GM12878 (cell line): ENCODE results near the gene WNK1. TPM values are rescaled to one million over a fixed set of nuclear protein-coding genes. Genes with fewer than 3 reads are reported as not detected.

Source experiments
- ATAC-seq: fragments of 200-7000 bp; cut with Tn5 transposase; 3 replicates; pipeline ENCODE4 v1.9.1; 2020; ENCODE audit warnings: mild to moderate bottlenecking, moderate library complexity
- BruUV-seq: library from RNA; stranded (reverse); fragments of 400-500 nt; replicated peaks from 2 replicates; lab custom pipeline; 2021; lab: Mats Ljungman, UMichigan
- CTCF ChIA-PET: fragments of 300-600 bp; sonication (Branson Sonifier 250); formaldehyde crosslinking; extraction: SDS; loops from one replicate; lab custom pipeline; 2021; ENCODE audit warnings: inconsistent platforms; lab: Yijun Ruan, JAX
- POLR2A ChIA-PET: fragments of 350-600 bp; formaldehyde crosslinking; extraction: SDS; loops from one replicate; lab custom pipeline; 2021; ENCODE audit warnings: inconsistent platforms; lab: Charles Lee
- RAD21 ChIA-PET: fragments of 300-600 bp; sonication (Branson Sonifier 250); formaldehyde crosslinking; loops from one replicate; lab custom pipeline; 2023; ENCODE audit warnings: antibody characterized with exemption; ENCODE audit not compliant: unreplicated experiment; lab: Charles Lee
- SMC1A ChIA-PET: fragments of 300-600 bp; sonication (Branson Sonifier 250); formaldehyde crosslinking; loops from one replicate; lab custom pipeline; 2023; ENCODE audit not compliant: unreplicated experiment, uncharacterized antibody; lab: Charles Lee
- DNase-seq: peaks from one replicate; pipeline ENCODE4 v3.0.0-alpha.2; 2011; ENCODE audit warnings: low read depth, low spot score
- FAIRE-seq: peaks from 3 replicates; lab custom pipeline; 2011; peaks lifted over from hg19 to GRCh38; lab: Jason Lieb, UNC
- H2AFZ ChIP-seq: 2 replicates; pipeline ENCODE4 v1.6.0; 2011; ENCODE audit warnings: low read depth, low read length, control low read depth; ENCODE audit not compliant: control insufficient read depth
- H3K27ac ChIP-seq: 2 replicates; pipeline ENCODE4 v1.5.1; 2011; ENCODE audit warnings: control low read depth; ENCODE audit not compliant: control insufficient read depth, insufficient read depth
- H3K27me3 ChIP-seq, 2 experiments: replicated peaks in 1 of 2; 2 replicates each; pipeline versions ENCODE4 v1.6.0 to v1.6.1; 2011; ENCODE audit warnings: low read length in 1 of 2; ENCODE audit not compliant: control insufficient read depth in 2 of 2, insufficient read depth in 2 of 2
- H3K36me3 ChIP-seq, 2 experiments: 2 replicates each; pipeline ENCODE4 v1.5.1; 2011; ENCODE audit warnings: low read length in 1 of 2; ENCODE audit not compliant: control insufficient read depth in 2 of 2, insufficient read depth in 2 of 2
- H3K4me1 ChIP-seq: 2 replicates; pipeline ENCODE4 v1.6.1; 2011; ENCODE audit warnings: mild to moderate bottlenecking, low read length, moderate library complexity, mixed read lengths; ENCODE audit not compliant: control insufficient read depth, insufficient read depth
- H3K4me2 ChIP-seq: 2 replicates; pipeline ENCODE4 v1.6.0; 2011; ENCODE audit warnings: control low read depth; ENCODE audit not compliant: control insufficient read depth, insufficient read depth
- H3K4me3 ChIP-seq: fragments of 200-600 bp; sonication (generic); 2 replicates; pipeline ENCODE4 v1.5.1; 2016
- H3K79me2 ChIP-seq: 2 replicates; pipeline ENCODE4 v1.6.0; 2011; ENCODE audit warnings: low read length; ENCODE audit not compliant: control insufficient read depth, insufficient read depth
- H3K9ac ChIP-seq: 2 replicates; pipeline ENCODE4 v1.8.0; 2011; ENCODE audit warnings: low read length, control low read depth, mixed read lengths; ENCODE audit not compliant: control insufficient read depth, insufficient read depth
- H3K9me3 ChIP-seq: replicated peaks from 3 replicates; pipeline ENCODE4 v1.5.1; 2011; ENCODE audit warnings: mild to moderate bottlenecking, low read length; ENCODE audit not compliant: control insufficient read depth, insufficient read depth
- H4K20me1 ChIP-seq: 2 replicates; pipeline ENCODE4 v1.6.0; 2011; ENCODE audit not compliant: control insufficient read depth, insufficient read depth
- ASH2L ChIP-seq: fragments of 300-600, 200-600 bp; sonication (generic); IDR thresholded peaks from 2 replicates; pipeline ENCODE4 v1.6.1; 2017; ENCODE audit warnings: low read depth, mild to moderate bottlenecking, borderline replicate concordance
- BCL11A ChIP-seq: IDR thresholded peaks from 2 replicates; pipeline ENCODE4 v1.6.1; 2011; ENCODE audit warnings: low read depth, low read length
- CEBPB ChIP-seq, 2 experiments: fragments of 150-350 bp in 1 of 2; IDR thresholded peaks; 2 replicates each; pipeline ENCODE4 v1.6.1; 2012 to 2014; ENCODE audit warnings: low read depth in 2 of 2, low read length in 2 of 2, borderline replicate concordance in 1 of 2, inconsistent platforms in 1 of 2
- CHD2 ChIP-seq: IDR thresholded peaks from 2 replicates; pipeline ENCODE4 v1.6.1; 2011; ENCODE audit warnings: low read depth, low read length, improper control_type of control experiment, borderline replicate concordance
- DPF2 ChIP-seq: fragments of 450-650 bp; IDR thresholded peaks from 2 replicates; pipeline ENCODE4 v1.6.1; 2017; ENCODE audit warnings: mild to moderate bottlenecking
- EP300 ChIP-seq, 2 experiments: fragments of 150-350 bp in 1 of 2; IDR thresholded peaks; 2 replicates each; pipeline ENCODE4 v1.6.1; 2011 to 2012; ENCODE audit warnings: low read depth in 2 of 2, low read length in 2 of 2, borderline replicate concordance in 1 of 2, improper control_type of control experiment in 1 of 2, inconsistent platforms in 1 of 2; ENCODE audit not compliant: control insufficient read depth in 1 of 2
- ESRRA ChIP-seq: IDR thresholded peaks from 2 replicates; pipeline ENCODE4 v1.6.1; 2012; ENCODE audit warnings: mild to moderate bottlenecking, low read length, improper control_type of control experiment
- HDAC6 ChIP-seq: fragments of 200-600 bp; sonication (generic); IDR thresholded peaks from one replicate; pipeline ENCODE4 v1.8.0; 2017; ENCODE audit warnings: antibody characterized with exemption; ENCODE audit not compliant: unreplicated experiment
- KLF5 ChIP-seq: fragments of 450-650 bp; IDR thresholded peaks from 2 replicates; pipeline ENCODE4 v1.6.1; 2014; ENCODE audit warnings: mild to moderate bottlenecking; ENCODE audit not compliant: partially characterized antibody
- PML ChIP-seq: IDR thresholded peaks from 2 replicates; pipeline ENCODE4 v1.6.1; 2012; ENCODE audit warnings: low read length, inconsistent platforms
- SMC3 ChIP-seq: IDR thresholded peaks from 2 replicates; pipeline ENCODE4 v1.6.1; 2011; ENCODE audit warnings: low read length, improper control_type of control experiment, borderline replicate concordance
- SPI1 ChIP-seq: IDR thresholded peaks from 2 replicates; pipeline ENCODE4 v1.6.1; 2011; ENCODE audit warnings: low read depth, mild to moderate bottlenecking, low read length, moderate library complexity, borderline replicate concordance; ENCODE audit not compliant: insufficient read depth
- TAF1 ChIP-seq: IDR thresholded peaks from 2 replicates; pipeline ENCODE4 v1.6.1; 2011; ENCODE audit warnings: mild to moderate bottlenecking, low read depth, low read length, borderline replicate concordance
- TARDBP ChIP-seq: IDR thresholded peaks from 2 replicates; pipeline ENCODE4 v1.6.1; 2016; ENCODE audit warnings: borderline replicate concordance
- WGBS: methylation state at CpG from one replicate; pipeline ENCODE4 v1.1.6; 2016; ENCODE audit warnings: low lambda C conversion rate; ENCODE audit not compliant: insufficient replicate concordance, insufficient coverage; ENCODE audit errors: missing lambda C conversion rate; 5-methylcytosine and 5-hydroxymethylcytosine counted together
- in situ Hi-C: fragments of 300-500 bp; cut with MboI; formaldehyde crosslinking; loops from 9 replicates; pipeline ENCODE4 v1.14.3; 2018; ENCODE audit warnings: mixed read lengths
- intact Hi-C: fragments of 100-400 bp; cut with micrococcal nuclease; formaldehyde crosslinking; loops from one replicate; pipeline ENCODE4 v1.14.2; 2022; ENCODE audit not compliant: unreplicated experiment
- polyA plus RNA-seq, 11 experiments: library from polyadenylated mRNA; depleted of rRNA in 4 of 11; unstranded in 6 of 11; stranded (reverse) in 5 of 11; fragments of >200 nt; fragmentation: Nextera tagmentation in 4 of 11; fragmentation: Illumina TruSeq in 1 of 11; extraction: Ambion mirVana in 4 of 11; extraction: Trizol in 1 of 11; gene quantifications; 1 replicate in 1 of 11; 2 replicates in 10 of 11; pipeline versions ENCODE4 v1.2.1 to v1.2.3, GENCODE V29; 2011 to 2016; ENCODE audit warnings: inconsistent platforms in 2 of 11, missing spikeins in 2 of 11, low read depth in 1 of 11
- total RNA-seq, 4 experiments: library from RNA; depleted of rRNA in 3 of 4; stranded (reverse); fragments of >200 nt in 3 of 4; fragmentation: Illumina TruSeq in 1 of 4; extraction: Trizol in 1 of 4; gene quantifications; 2 replicates each; pipeline versions ENCODE4 v1.2.1 to v1.2.3, GENCODE V29; 2013 to 2021
- TF ChIP-seq, protein P1 (sequence below): IDR thresholded peaks from 2 replicates; pipeline ENCODE4 v1.6.1; 2011; ENCODE audit warnings: borderline replicate concordance, low read depth, mild to moderate bottlenecking, moderate library complexity, mixed read lengths, low read length; ENCODE audit not compliant: insufficient read depth; ENCODE audit errors: extremely low read length
- TF ChIP-seq, protein P2 (sequence below): fragments of 450-650 bp; IDR thresholded peaks from 2 replicates; pipeline ENCODE4 v1.6.1; 2017; ENCODE audit warnings: mild to moderate bottlenecking
- TF ChIP-seq, protein P3 (sequence below): IDR thresholded peaks from 2 replicates; pipeline ENCODE4 v1.6.1; 2012; ENCODE audit warnings: low read depth, low read length, improper control_type of control experiment
- TF ChIP-seq, protein P4 (sequence below): IDR thresholded peaks from 2 replicates; pipeline ENCODE4 v1.6.1; 2011; ENCODE audit warnings: low read depth, mild to moderate bottlenecking, low read length, moderate library complexity, borderline replicate concordance; ENCODE audit errors: extremely low read depth

WNK1 gene
- total and polyA plus RNA-seq, 10 of the 15 experiments (the other 5 are each of a cell fraction or from before 2014, with no cell fraction given) = 9.6 to 151 (median 86.6) TPM

DNA sequence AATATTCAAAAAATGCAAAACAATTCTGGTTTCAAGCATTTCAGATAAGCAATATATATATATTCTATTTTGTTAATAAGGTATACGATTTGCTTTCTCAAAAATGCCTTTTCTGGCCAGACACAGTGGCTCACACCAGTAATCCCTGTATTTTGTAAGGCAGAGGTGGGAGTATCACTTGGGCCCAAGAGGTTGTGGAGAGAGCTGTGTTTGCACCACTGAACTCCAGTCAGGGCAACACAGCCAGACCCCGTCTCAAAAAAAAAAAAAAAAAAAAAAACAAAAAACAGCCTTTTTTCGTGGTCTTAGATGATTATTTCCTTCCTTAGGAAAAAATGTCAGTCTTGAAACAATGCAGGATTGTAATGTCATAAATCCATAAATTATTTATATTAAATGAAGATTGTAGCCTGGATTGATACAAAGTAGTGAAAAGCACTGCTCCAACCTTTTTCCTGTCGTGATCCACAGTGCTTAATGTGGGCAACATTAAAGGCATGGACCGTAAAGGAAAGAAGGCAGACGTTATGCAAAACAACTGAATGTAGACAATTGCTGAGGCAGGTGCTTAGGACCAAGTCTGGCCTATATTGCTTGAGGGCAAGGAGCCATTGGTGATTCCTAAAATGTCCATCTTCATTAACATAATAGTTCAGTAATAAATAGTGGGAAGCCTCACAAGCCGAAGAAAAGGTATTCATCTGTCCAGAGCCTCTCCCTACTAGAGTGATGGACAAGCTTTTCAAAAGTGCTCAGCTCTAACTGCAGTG lies 160.3 kb downstream of the WNK1 start:
- Histone ChIP-seq H3K9me3 (no peaks in the 10 kb centered on the region), H3K4me3 (no peak overlapping the region), H3K79me2 (no peaks in the 10 kb centered on the region), H3K4me2 (no peak overlapping the region), H3K36me3 (peaks cover 18 to 54% of the 10 kb centered on the region in 2 experiments), H3K27ac (no peak overlapping the region), H4K20me1 (no peaks in the 10 kb centered on the region)
- no peak for FAIRE-seq
- ATAC-seq = no peak
- POLR2A ChIA-PET = interaction anchor here (0.6 to 1.0 kb wide), 2 partner anchors 16 to 324 kb away, joined by 4 to 7 read pairs; no protein-coding TSS in a partner anchor
- in situ Hi-C loops = no loop called here
- WGBS = 77% methylated on average over 7 of the region's 7 CpGs
- DNase-seq = no peak
- RAD21 ChIA-PET = no interaction called here
- SMC1A ChIA-PET = interaction anchor here (0.7 to 1.3 kb wide), 6 partner anchors 8 to 334 kb away, joined by 3 to 4 read pairs (median 3); no protein-coding TSS in a partner anchor
- TF ChIP-seq, protein P1, sequence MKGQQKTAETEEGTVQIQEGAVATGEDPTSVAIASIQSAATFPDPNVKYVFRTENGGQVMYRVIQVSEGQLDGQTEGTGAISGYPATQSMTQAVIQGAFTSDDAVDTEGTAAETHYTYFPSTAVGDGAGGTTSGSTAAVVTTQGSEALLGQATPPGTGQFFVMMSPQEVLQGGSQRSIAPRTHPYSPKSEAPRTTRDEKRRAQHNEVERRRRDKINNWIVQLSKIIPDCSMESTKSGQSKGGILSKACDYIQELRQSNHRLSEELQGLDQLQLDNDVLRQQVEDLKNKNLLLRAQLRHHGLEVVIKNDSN = no peak
- no peak for TF ChIP-seq SMC3
- no peak for TF ChIP-seq CHD2
- TF ChIP-seq PML = no peak
- no peak for TF ChIP-seq BCL11A
- no peak for TF ChIP-seq TAF1
- TF ChIP-seq DPF2 = no peak
- TF ChIP-seq CEBPB (IDR thresholded peaks at IDR 0.05; ENCODE audit: borderline replicate concordance in 1 of 2, low read depth in 2 of 2, low read length in 2 of 2) = no peak
- no peak for TF ChIP-seq EP300 (IDR thresholded peaks at IDR 0.05; ENCODE audit: borderline replicate concordance in 1 of 2, control insufficient read depth in 1 of 2, low read depth in 2 of 2, low read length in 2 of 2)
- no peak for TF ChIP-seq KLF5
- TF ChIP-seq TARDBP = no peak
- TF ChIP-seq, protein P2, sequence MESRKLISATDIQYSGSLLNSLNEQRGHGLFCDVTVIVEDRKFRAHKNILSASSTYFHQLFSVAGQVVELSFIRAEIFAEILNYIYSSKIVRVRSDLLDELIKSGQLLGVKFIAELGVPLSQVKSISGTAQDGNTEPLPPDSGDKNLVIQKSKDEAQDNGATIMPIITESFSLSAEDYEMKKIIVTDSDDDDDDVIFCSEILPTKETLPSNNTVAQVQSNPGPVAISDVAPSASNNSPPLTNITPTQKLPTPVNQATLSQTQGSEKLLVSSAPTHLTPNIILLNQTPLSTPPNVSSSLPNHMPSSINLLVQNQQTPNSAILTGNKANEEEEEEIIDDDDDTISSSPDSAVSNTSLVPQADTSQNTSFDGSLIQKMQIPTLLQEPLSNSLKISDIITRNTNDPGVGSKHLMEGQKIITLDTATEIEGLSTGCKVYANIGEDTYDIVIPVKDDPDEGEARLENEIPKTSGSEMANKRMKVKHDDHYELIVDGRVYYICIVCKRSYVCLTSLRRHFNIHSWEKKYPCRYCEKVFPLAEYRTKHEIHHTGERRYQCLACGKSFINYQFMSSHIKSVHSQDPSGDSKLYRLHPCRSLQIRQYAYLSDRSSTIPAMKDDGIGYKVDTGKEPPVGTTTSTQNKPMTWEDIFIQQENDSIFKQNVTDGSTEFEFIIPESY = no peak
- TF ChIP-seq HDAC6 = no peak
- TF ChIP-seq, protein P3, sequence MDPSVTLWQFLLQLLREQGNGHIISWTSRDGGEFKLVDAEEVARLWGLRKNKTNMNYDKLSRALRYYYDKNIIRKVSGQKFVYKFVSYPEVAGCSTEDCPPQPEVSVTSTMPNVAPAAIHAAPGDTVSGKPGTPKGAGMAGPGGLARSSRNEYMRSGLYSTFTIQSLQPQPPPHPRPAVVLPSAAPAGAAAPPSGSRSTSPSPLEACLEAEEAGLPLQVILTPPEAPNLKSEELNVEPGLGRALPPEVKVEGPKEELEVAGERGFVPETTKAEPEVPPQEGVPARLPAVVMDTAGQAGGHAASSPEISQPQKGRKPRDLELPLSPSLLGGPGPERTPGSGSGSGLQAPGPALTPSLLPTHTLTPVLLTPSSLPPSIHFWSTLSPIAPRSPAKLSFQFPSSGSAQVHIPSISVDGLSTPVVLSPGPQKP = no peak
- no peak for TF ChIP-seq SPI1
- no peak for TF ChIP-seq ESRRA
- TF ChIP-seq ASH2L = no peak
- TF ChIP-seq, protein P4, sequence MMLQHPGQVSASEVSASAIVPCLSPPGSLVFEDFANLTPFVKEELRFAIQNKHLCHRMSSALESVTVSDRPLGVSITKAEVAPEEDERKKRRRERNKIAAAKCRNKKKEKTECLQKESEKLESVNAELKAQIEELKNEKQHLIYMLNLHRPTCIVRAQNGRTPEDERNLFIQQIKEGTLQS = no peak
- TF ChIP-seq, all 136 proteins: peak for 0
- H2AFZ ChIP-seq = no peak overlapping the region
- CTCF ChIA-PET = interaction anchor here (0.9 to 1.6 kb wide), 3 partner anchors 32 to 180 kb away, joined by 3 to 4 read pairs (median 4); partner anchors contain the start of gene RAD52
- no TSS peak for BruUV-seq
- intact Hi-C loops = no loop called here
- H3K4me1 ChIP-seq = no peaks in the 10 kb centered on the region
- H3K27me3 ChIP-seq = no peaks in the 10 kb centered on the region
- no peak overlapping the region for H3K9ac ChIP-seq
